GM21576 (cell line): ENCODE results near the gene LSM4.
"Not testable (repeated sequence)": the region's sequence is repeated elsewhere in the genome, so short reads cannot be mapped to it uniquely, and the experiment has no call there.

Experiments
- ATAC-seq: cut with Tn5 transposase; IDR thresholded peaks from one replicate; pipeline ENCODE4 v1.9.1; 2021; ENCODE audit warnings: mild to moderate bottlenecking, moderate library complexity; ENCODE audit not compliant: unreplicated experiment

LSM4 gene

GRCh38 chr19:18340990-18341868 is 18.4 kb upstream of the LSM4 start:
- ATAC-seq = no peak

- no peak for ATAC-seq
Observed at GRCh38 chr19:18340190-18340989, 17.5 kb upstream of the LSM4 start, which contains the start of gene PGPEP1. TSS of gene PGPEP1 (plus strand) at chr19:18340598. CDS start at chr19:18340682, 84 bp downstream.

- ATAC-seq = no peak
Observed at GRCh38 chr19:18339723-18340122, 16.8 kb upstream of the LSM4 start.

GRCh38 chr19:18338541-18338940 is 15.7 kb upstream of the LSM4 start:
- no peak for ATAC-seq

GRCh38 chr19:18336121-18336520 is 13.2 kb upstream of the LSM4 start:
- no peak for ATAC-seq

- no peak for ATAC-seq
Observed at GRCh38 chr19:18333680-18334079, 10.8 kb upstream of the LSM4 start.

GRCh38 chr19:18332917-18333530 is 10.1 kb upstream of the LSM4 start:
- ATAC-seq = no peak

- ATAC-seq = no peak
Observed at GRCh38 chr19:18330868-18331267, 8.0 kb upstream of the LSM4 start.

GRCh38 chr19:18329035-18329376 is 6.1 kb upstream of the LSM4 start:
- ATAC-seq = no peak

GRCh38 chr19:18328340-18329034 is 5.6 kb upstream of the LSM4 start:
- no peak for ATAC-seq

- ATAC-seq = no peak
Observed at GRCh38 chr19:18326772-18327171, 3.9 kb upstream of the LSM4 start.

GRCh38 chr19:18324373-18324731 is 1.5 kb upstream of the LSM4 start:
- ATAC-seq = not testable (repeated sequence)

- ATAC-seq = no peak
Observed at GRCh38 chr19:18322318-18322758, 538 bp downstream of the LSM4 start.

- no peak for ATAC-seq
Observed at GRCh38 chr19:18321734-18322102, 1.2 kb downstream of the LSM4 start.

GRCh38 chr19:18320865-18321733 is 1.8 kb downstream of the LSM4 start:
- ATAC-seq = no peak

GRCh38 chr19:18319591-18320135 is 3.2 kb downstream of the LSM4 start:
- no peak for ATAC-seq

- no peak for ATAC-seq
Observed at GRCh38 chr19:18317961-18318800, 4.7 kb downstream of the LSM4 start.

- ATAC-seq = no peak
Observed at GRCh38 chr19:18313398-18313797, 9.5 kb downstream of the LSM4 start.

GRCh38 chr19:18312092-18312534 is 10.8 kb downstream of the LSM4 start:
- ATAC-seq = no peak
